ENCODE results near the gene THBS4.

The THBS4 gene

GRCh38 chr5:80060966-80061365 lies 25.8 kb downstream of the THBS4 start:
- no peak overlapping the region for H3K27ac ChIP-seq
- no peaks in the 10 kb centered on the region for H3K9me3 ChIP-seq (ENCODE audit: control insufficient read depth, low read length)
- no peak overlapping the region for H3K4me3 ChIP-seq (ENCODE audit: low read depth, low read length)
- no peak for TF ChIP-seq CTCF (IDR thresholded peaks at IDR 0.05)
- H3K36me3 ChIP-seq (ENCODE audit: control insufficient read depth, insufficient read depth, low read length): no peaks in the 10 kb centered on the region
- no peaks in the 10 kb centered on the region for H3K79me2 ChIP-seq
- no peaks in the 10 kb centered on the region for H3K4me1 ChIP-seq
- H3K9ac ChIP-seq: no peak overlapping the region
- H2AFZ ChIP-seq: no peak overlapping the region
- no peak overlapping the region for H3K4me2 ChIP-seq (ENCODE audit: low read length)
- H3K27me3 ChIP-seq (ENCODE audit: control insufficient read depth, insufficient read depth, low read length): no peaks in the 10 kb centered on the region

- no peak for TF ChIP-seq CTCF (IDR thresholded peaks at IDR 0.05)
- Histone ChIP-seq H3K4me2 (ENCODE audit: low read length) (no peak overlapping the region), H2AFZ (no peak overlapping the region), H3K4me3 (ENCODE audit: low read depth, low read length) (no peak overlapping the region), H3K36me3 (ENCODE audit: control insufficient read depth, insufficient read depth, low read length) (no peaks in the 10 kb centered on the region), H3K27ac (no peak overlapping the region), H3K9ac (no peak overlapping the region), H3K4me1 (no peaks in the 10 kb centered on the region), H3K9me3 (ENCODE audit: control insufficient read depth, low read length) (no peaks in the 10 kb centered on the region), H3K79me2 (no peaks in the 10 kb centered on the region), H3K27me3 (ENCODE audit: control insufficient read depth, insufficient read depth, low read length) (no peaks in the 10 kb centered on the region)
Observed at GRCh38 chr5:80061547-80061946, 26.4 kb downstream of the THBS4 start.

GRCh38 chr5:80064124-80064523 lies 29.0 kb downstream of the THBS4 start:
- Histone ChIP-seq H3K36me3 (ENCODE audit: control insufficient read depth, insufficient read depth, low read length) (no peaks in the 10 kb centered on the region), H3K9me3 (ENCODE audit: control insufficient read depth, low read length) (no peaks in the 10 kb centered on the region), H3K27ac (no peak overlapping the region), H2AFZ (no peak overlapping the region), H3K4me1 (no peaks in the 10 kb centered on the region), H3K79me2 (no peaks in the 10 kb centered on the region), H3K9ac (no peak overlapping the region), H3K4me2 (ENCODE audit: low read length) (no peak overlapping the region), H3K4me3 (ENCODE audit: low read depth, low read length) (no peak overlapping the region), H3K27me3 (ENCODE audit: control insufficient read depth, insufficient read depth, low read length) (no peaks in the 10 kb centered on the region)
- TF ChIP-seq CTCF (IDR thresholded peaks at IDR 0.05): no peak

- no peak for TF ChIP-seq CTCF (IDR thresholded peaks at IDR 0.05)
- Histone ChIP-seq H3K79me2 (no peaks in the 10 kb centered on the region), H3K9me3 (ENCODE audit: control insufficient read depth, low read length) (no peaks in the 10 kb centered on the region), H2AFZ (no peak overlapping the region), H3K4me2 (ENCODE audit: low read length) (no peak overlapping the region), H3K4me1 (no peaks in the 10 kb centered on the region), H3K36me3 (ENCODE audit: control insufficient read depth, insufficient read depth, low read length) (no peaks in the 10 kb centered on the region), H3K27ac (no peak overlapping the region), H3K9ac (no peak overlapping the region), H3K27me3 (ENCODE audit: control insufficient read depth, insufficient read depth, low read length) (no peaks in the 10 kb centered on the region), H3K4me3 (ENCODE audit: low read depth, low read length) (no peak overlapping the region)
Observed at GRCh38 chr5:80067016-80067415, 31.9 kb downstream of the THBS4 start.

GRCh38 chr5:80067531-80068245 lies 32.5 kb downstream of the THBS4 start:
- H3K4me1 ChIP-seq: no peaks in the 10 kb centered on the region
- H3K27ac ChIP-seq: no peak overlapping the region
- H3K4me3 ChIP-seq (ENCODE audit: low read depth, low read length): no peak overlapping the region
- no peak overlapping the region for H3K4me2 ChIP-seq (ENCODE audit: low read length)
- H3K27me3 ChIP-seq (ENCODE audit: control insufficient read depth, insufficient read depth, low read length): no peaks in the 10 kb centered on the region
- H3K79me2 ChIP-seq: no peaks in the 10 kb centered on the region
- H2AFZ ChIP-seq: peak overlapping the region; percentile 24
- TF ChIP-seq CTCF (IDR thresholded peaks at IDR 0.05): no peak
- no peak overlapping the region for H3K9ac ChIP-seq
- H3K9me3 ChIP-seq (ENCODE audit: control insufficient read depth, low read length): no peaks in the 10 kb centered on the region
- no peaks in the 10 kb centered on the region for H3K36me3 ChIP-seq (ENCODE audit: control insufficient read depth, insufficient read depth, low read length)
